HEK293T (cell line): ENCODE measurements around the gene CCDC141.
A peak's percentile ranks its signal among the peaks of the same experiment; 100 is the strongest.

Experiments used
- CTCF ChIA-PET: fragments of 350-600 bp; formaldehyde crosslinking; extraction: SDS; loops from one replicate; lab custom pipeline; 2021; ENCODE audit warnings: antibody characterized with exemption, inconsistent platforms; lab: Yijun Ruan, JAX
- POLR2A ChIA-PET: fragments of 350-600 bp; formaldehyde crosslinking; extraction: SDS; loops from one replicate; lab custom pipeline; 2020; ENCODE audit warnings: antibody characterized with exemption, inconsistent platforms; lab: Yijun Ruan, JAX
- DNase-seq: peaks from one replicate; pipeline ENCODE4 v3.0.0; 2012; ENCODE audit warnings: mixed read lengths; ENCODE audit errors: extremely low spot score
- ARNT ChIP-seq: fragments of 450-650 bp; IDR thresholded peaks from 2 replicates; pipeline ENCODE4 v1.6.1; 2017; ENCODE audit warnings: mild to moderate bottlenecking
- BHLHE40 ChIP-seq: fragments of 450-650 bp; IDR thresholded peaks from 2 replicates; pipeline ENCODE4 v1.6.1; 2016; ENCODE audit warnings: mild to moderate bottlenecking, moderate library complexity, borderline replicate concordance
- CTBP1 ChIP-seq: fragments of 450-650 bp; IDR thresholded peaks from 2 replicates; pipeline ENCODE4 v1.6.1; 2016; ENCODE audit warnings: borderline replicate concordance
- ELF4 ChIP-seq: fragments of 450-650 bp; IDR thresholded peaks from 2 replicates; pipeline ENCODE4 v1.6.1; 2017; ENCODE audit warnings: antibody characterized with exemption
- FOXA1 ChIP-seq: fragments of 450-650 bp; IDR thresholded peaks from 2 replicates; pipeline ENCODE4 v1.6.1; 2016; ENCODE audit warnings: mild to moderate bottlenecking
- FOXK2 ChIP-seq: fragments of 450-650 bp; IDR thresholded peaks from 2 replicates; pipeline ENCODE4 v1.6.1; 2016; ENCODE audit warnings: mild to moderate bottlenecking
- FOXM1 ChIP-seq: fragments of 450-650 bp; IDR thresholded peaks from 2 replicates; pipeline ENCODE4 v1.6.1; 2017; ENCODE audit warnings: mild to moderate bottlenecking, borderline replicate concordance
- HDGF ChIP-seq: fragments of 450-650 bp; IDR thresholded peaks from 2 replicates; pipeline ENCODE4 v1.6.1; 2017; ENCODE audit warnings: antibody characterized with exemption, borderline replicate concordance
- L3MBTL2 ChIP-seq: fragments of 450-650 bp; conservative IDR thresholded peaks from 2 replicates; pipeline ENCODE4 v1.6.1; 2016; ENCODE audit warnings: mild to moderate bottlenecking
- LEF1 ChIP-seq: fragments of 450-650 bp; IDR thresholded peaks from 2 replicates; pipeline ENCODE4 v1.6.1; 2017; ENCODE audit warnings: mild to moderate bottlenecking, borderline replicate concordance
- NFRKB ChIP-seq: fragments of 450-650 bp; IDR thresholded peaks from 2 replicates; pipeline ENCODE4 v1.6.1; 2016; ENCODE audit warnings: mild to moderate bottlenecking, moderate library complexity
- PKNOX1 ChIP-seq: fragments of 450-650 bp; IDR thresholded peaks from 2 replicates; pipeline ENCODE4 v1.6.1; 2016
- SP1 ChIP-seq: fragments of 450-650 bp; IDR thresholded peaks from 2 replicates; pipeline ENCODE4 v1.6.1; 2017
- SUZ12 ChIP-seq: fragments of 450-650 bp; IDR thresholded peaks from 2 replicates; pipeline ENCODE4 v1.6.1; 2016; ENCODE audit warnings: mild to moderate bottlenecking
- TARDBP ChIP-seq: fragments of 450-650 bp; IDR thresholded peaks from 2 replicates; pipeline ENCODE4 v1.6.1; 2016
- ZNF384 ChIP-seq: fragments of 450-650 bp; IDR thresholded peaks from 2 replicates; pipeline ENCODE4 v1.6.1; 2016

CCDC141 gene

GRCh38 chr2:178891265-178891958 is 158.5 kb downstream of the CCDC141 start:
- ChIA-PET POLR2A (no interaction called here), CTCF (interaction anchor here (0.7 to 1.4 kb wide), 6 partner anchors 14 to 239 kb away, joined by 3 to 4 read pairs (median 4); no protein-coding TSS in a partner anchor)
- TF ChIP-seq LEF1 = no peak
- peak; percentile 82 for TF ChIP-seq PKNOX1
- TF ChIP-seq BHLHE40 = no peak
- DNase-seq = peak; percentile 60

- DNase-seq = no peak
- TF ChIP-seq NFRKB (no peak), ELF4 (no peak)
- POLR2A ChIA-PET = no interaction called here
- CTCF ChIA-PET = interaction anchor here (0.9 kb wide), 1 partner anchor 333 kb away, joined by 3 read pairs; no protein-coding TSS in a partner anchor
These were observed 163.9 kb downstream of the CCDC141 start for GRCh38 chr2:178886006-178886405.

- CTCF ChIA-PET = no interaction called here
- no peak for TF ChIP-seq SUZ12
- TF ChIP-seq ELF4 = no peak
- no peak for TF ChIP-seq SP1
- TF ChIP-seq PKNOX1 = no peak
- POLR2A ChIA-PET = no interaction called here
- no peak for DNase-seq
These were observed 165.5 kb downstream of the CCDC141 start for GRCh38 chr2:178884440-178884839.

- ChIA-PET POLR2A (no interaction called here), CTCF (no interaction called here)
- DNase-seq = no peak
- TF ChIP-seq ARNT (no peak), PKNOX1 (no peak), NFRKB (no peak), L3MBTL2 (no peak)
These were observed 167.1 kb downstream of the CCDC141 start for GRCh38 chr2:178882666-178883440.

GRCh38 chr2:178881075-178881474 is 168.9 kb downstream of the CCDC141 start:
- ChIA-PET POLR2A (no interaction called here), CTCF (no interaction called here)

GRCh38 chr2:178880257-178880656 is 169.7 kb downstream of the CCDC141 start:
- TF ChIP-seq BHLHE40 = no peak
- no peak for TF ChIP-seq FOXK2
- TF ChIP-seq CTBP1 = no peak
- no peak for TF ChIP-seq NFRKB
- TF ChIP-seq HDGF = no peak
- TF ChIP-seq FOXA1 = no peak
- TF ChIP-seq LEF1 = no peak
- no peak for TF ChIP-seq SP1
- TF ChIP-seq ZNF384 = no peak
- no peak for TF ChIP-seq SUZ12
- no peak for TF ChIP-seq L3MBTL2
- no peak for TF ChIP-seq PKNOX1
- TF ChIP-seq TARDBP = no peak
- TF ChIP-seq ELF4 = no peak
- TF ChIP-seq FOXM1 = no peak
- TF ChIP-seq ARNT = no peak

More at GRCh38 chr2:178881075-178881474, 168.9 kb downstream of the CCDC141 start:
- no peak for TF ChIP-seq TARDBP
- TF ChIP-seq BHLHE40 = no peak
- DNase-seq = no peak

GRCh38 chr2:178877874-178878273 is 172.1 kb downstream of the CCDC141 start:
- TF ChIP-seq FOXA1 = no peak
- no peak for TF ChIP-seq L3MBTL2
- no peak for TF ChIP-seq CTBP1
- TF ChIP-seq FOXM1 = no peak
- no peak for TF ChIP-seq ZNF384
- TF ChIP-seq BHLHE40 = no peak
- TF ChIP-seq LEF1 = no peak
- no peak for TF ChIP-seq SUZ12
- no peak for TF ChIP-seq TARDBP
- no peak for TF ChIP-seq ELF4
- no peak for TF ChIP-seq FOXK2
- no peak for TF ChIP-seq SP1
- TF ChIP-seq NFRKB = no peak
- POLR2A ChIA-PET = no interaction called here
- CTCF ChIA-PET = interaction anchor here (1.8 kb wide), 1 partner anchor 13 kb away, joined by 4 read pairs; no protein-coding TSS in a partner anchor
- no peak for DNase-seq

More at GRCh38 chr2:178880257-178880656, 169.7 kb downstream of the CCDC141 start:
- CTCF ChIA-PET = no interaction called here
- no peak for DNase-seq
- POLR2A ChIA-PET = no interaction called here
